HG02973 (cell line): ENCODE results near the gene ADAMTS13.
"Not testable (repeated sequence)": the region's sequence is repeated elsewhere in the genome, so short reads cannot be mapped to it uniquely, and the experiment has no call there.

ENCODE experiments used
- ATAC-seq: cut with Tn5 transposase; IDR thresholded peaks from one replicate; pipeline ENCODE4 v1.9.1; 2021; ENCODE audit warnings: moderate library complexity; ENCODE audit not compliant: unreplicated experiment

The ADAMTS13 gene

GRCh38 chr9:133423216-133423615 is 1.0 kb downstream of the ADAMTS13 start:
- no peak for ATAC-seq

DNA sequence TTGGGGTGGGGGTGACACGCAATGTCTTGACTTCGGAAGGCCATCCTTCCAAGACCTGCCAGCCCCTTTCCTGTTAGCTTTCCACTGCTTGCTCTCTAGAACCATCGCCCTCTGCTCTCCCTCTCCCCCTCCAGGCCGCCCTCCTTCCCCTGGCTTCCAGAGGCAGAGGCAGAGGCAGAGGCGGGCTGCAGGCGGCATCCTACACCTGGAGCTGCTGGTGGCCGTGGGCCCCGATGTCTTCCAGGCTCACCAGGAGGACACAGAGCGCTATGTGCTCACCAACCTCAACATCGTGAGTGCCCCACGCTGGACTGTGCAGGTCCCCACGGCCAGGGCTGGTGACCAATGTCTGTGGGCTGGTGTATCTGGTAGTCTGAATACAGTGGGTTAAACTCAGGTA is 2.0 kb downstream of the ADAMTS13 start:
- ATAC-seq: no peak

GRCh38 chr9:133425049-133425632 is 3.0 kb downstream of the ADAMTS13 start:
- no peak for ATAC-seq

DNA sequence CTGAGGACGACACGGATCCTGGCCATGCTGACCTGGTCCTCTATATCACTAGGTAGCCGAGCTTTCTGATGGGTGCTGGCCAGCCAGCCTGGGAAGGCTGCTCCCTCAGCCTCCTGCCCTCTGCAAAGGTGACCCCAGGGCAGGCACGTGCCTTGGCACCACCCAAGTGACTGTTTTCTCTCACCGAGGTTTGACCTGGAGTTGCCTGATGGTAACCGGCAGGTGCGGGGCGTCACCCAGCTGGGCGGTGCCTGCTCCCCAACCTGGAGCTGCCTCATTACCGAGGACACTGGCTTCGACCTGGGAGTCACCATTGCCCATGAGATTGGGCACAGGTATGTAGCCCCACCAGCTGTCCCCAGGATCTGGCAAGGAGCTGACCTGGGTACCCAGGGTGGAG is 3.8 kb downstream of the ADAMTS13 start:
- ATAC-seq: no peak

DNA sequence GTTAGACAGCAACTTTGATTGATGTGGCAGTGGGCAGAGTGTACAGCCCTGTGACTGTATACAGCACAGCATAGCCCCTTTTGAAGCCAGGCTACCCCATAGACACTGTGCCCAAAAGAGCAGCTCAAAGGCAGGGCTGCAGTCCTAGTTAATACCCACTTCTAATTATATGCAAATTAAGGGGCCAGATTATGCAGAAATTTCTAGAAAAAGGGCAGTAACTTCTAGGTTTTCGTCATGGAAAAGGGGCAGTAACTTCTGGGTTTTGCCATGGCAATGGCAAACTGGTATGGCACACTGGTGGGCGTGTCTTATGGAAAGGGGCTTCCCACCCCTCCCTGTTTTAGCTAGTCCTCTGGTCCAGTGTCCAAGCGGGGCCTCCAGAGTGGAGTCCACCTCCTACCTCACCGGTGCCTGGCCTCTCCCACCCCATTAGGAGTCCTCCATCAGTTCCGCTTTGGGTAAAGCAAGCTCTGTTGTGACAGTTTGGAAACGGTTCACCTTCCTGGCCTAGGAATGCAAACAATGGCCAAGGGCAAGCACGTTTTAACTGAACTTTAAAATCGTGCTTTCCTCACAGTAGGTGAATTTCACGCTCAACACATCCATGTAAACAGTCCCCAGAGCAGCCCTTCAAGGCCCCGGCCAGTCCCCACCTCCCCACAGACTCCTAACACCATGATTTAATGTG is 5.6 kb downstream of the ADAMTS13 start:
- ATAC-seq: no peak

- no peak for ATAC-seq
These were observed 6.5 kb downstream of the ADAMTS13 start for GRCh38 chr9:133428617-133429101.

DNA sequence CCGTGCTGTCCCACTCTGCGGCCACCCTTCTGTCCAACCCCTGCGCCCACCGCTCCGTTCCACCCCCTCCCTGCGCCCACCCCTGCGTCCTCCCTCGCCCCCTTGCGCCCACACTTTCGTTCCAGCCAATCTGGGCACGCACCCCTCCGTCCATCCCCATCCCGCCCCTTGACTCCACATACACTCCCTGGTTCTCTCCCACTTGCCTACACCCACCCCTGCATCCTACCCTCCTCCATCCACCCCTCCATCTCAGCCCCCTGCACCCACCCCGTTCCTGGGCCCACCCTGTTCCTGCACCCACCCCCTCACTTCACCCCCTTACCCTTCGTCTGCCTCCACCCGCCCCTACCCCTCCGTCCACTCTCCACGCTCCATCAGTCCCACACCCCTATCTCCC is 7.0 kb downstream of the ADAMTS13 start:
- ATAC-seq: no peak

- no peak for ATAC-seq
These were observed 7.5 kb downstream of the ADAMTS13 start for GRCh38 chr9:133429641-133430161.

DNA sequence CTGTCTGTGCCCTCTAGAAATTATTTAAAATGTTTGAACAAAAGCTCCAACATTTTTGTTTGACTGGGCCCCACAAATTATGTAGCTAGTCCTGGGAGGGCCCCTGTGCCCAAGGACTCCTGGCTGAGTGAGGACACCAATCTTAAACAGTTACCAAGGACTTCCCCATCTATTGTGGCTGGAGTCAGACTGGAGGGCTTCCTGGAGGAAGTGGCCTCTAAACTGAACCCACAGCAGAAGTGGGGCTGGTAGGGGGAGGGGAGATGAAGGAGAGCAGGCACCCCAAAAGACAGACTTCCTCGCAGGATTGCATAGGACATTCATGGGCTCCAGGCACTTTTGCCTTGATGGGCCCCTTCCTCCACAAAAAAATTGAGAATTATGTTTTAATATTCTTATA is 8.1 kb downstream of the ADAMTS13 start:
- ATAC-seq: no peak

GRCh38 chr9:133433351-133433843 is 11.2 kb downstream of the ADAMTS13 start:
- no peak for ATAC-seq

DNA sequence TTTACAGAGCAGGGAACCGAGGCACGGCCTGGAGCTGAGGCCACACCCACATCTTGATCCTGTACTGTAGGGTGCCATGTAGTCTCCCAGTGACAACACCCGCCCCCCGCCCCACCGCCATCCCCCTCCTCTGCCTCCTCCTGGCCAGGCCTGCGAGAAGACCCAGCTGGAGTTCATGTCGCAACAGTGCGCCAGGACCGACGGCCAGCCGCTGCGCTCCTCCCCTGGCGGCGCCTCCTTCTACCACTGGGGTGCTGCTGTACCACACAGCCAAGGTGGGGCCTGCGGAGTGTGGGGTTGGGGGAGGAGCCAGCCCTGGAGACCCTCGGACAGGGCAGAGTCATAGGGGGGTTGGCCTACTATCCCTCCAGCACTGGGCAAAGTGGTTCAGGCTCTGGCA is 14.5 kb downstream of the ADAMTS13 start:
- ATAC-seq: no peak

- ATAC-seq: no peak
These were observed 15.8 kb downstream of the ADAMTS13 start for GRCh38 chr9:133437753-133438531.

DNA sequence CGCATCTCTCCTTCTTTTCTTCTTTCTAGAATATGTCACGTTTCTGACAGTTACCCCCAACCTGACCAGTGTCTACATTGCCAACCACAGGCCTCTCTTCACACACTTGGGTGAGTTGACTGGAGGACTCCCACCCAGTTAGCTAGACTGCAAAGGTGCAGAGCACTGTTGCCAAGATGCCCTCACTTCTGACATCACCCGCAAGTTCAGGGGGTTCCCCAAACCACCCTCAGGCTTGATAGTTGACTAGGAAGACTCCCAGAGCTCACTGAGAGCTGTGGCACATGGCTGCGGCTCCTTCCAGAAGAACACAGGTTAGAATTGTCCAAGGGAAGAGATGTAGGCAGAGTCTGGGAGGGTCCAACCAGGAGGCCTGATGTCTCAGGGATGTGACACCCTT is 17.2 kb downstream of the ADAMTS13 start:
- no peak for ATAC-seq

DNA sequence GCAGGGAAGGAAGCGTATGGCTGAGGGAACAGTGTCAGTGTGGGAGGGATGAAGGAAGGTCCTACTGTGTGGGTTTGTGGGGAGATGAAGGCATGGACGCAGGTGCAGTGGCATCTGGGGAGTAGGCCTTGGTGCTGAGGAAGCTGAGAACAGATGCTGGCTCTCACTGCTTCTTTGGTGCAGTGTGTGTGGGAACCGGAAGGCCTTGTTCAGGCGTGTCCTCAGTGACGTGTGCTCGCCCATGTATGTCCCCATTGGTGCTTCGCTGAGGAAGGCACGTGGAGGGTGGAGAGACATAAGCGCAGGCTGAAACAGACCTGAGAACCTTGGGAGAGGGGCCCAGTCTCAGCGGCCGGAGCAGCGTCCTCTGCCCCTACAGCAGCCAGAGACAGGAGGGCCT is 18.7 kb downstream of the ADAMTS13 start:
- no peak for ATAC-seq

DNA sequence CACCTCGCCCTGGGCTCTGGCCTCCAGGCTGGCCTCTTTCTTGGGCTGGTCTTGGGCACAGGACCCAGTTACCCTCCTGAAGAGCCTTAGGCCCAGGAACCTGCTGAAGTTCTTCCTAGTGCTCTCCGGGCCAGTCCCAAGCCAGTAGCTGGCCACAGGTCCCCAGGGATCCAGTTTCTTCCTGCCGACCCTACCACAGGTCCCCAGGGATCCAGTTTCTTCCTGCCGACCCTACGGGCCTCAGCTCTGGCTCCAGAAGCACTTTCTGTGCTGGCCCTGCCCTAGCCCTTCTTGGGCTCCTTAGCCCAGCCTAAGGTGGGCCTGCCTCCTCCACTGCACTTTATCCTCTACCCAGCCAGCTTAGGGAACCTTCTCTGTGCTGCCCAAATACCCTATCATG is 19.4 kb downstream of the ADAMTS13 start:
- ATAC-seq: no peak

GRCh38 chr9:133443248-133443647 is 21.1 kb downstream of the ADAMTS13 start:
- no peak for ATAC-seq

GRCh38 chr9:133443982-133444381 is 21.8 kb downstream of the ADAMTS13 start:
- ATAC-seq: no peak

DNA sequence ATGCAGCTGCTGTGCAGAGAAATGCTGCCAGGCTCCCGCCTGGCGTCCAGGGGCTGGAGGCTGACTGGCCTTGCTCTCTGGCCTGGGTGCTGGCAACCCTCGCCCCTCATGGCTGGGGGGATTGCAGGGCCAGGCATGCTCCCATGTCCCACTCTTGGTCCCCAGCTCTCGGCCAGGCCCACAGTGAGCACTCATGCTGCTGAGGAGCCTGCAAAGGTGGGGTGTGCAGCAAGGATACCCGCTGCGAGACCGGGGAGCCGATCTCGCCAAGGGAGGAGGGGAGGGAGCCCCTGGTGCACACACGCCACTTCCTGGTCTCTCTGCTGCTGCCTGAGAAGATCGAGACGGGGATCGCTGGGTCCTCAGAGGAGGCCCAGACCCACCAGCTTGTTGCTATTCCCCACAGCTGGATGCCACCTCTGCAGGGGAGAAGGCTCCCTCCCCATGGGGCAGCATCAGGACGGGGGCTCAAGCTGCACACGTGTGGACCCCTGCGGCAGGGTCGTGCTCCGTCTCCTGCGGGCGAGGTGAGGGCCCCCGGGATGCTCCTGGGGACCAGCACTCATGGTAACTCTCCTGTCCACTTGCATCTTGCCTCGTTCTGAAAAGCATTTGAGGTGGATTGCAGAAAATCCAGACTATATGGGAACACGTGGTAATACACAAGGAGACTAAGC is 23.3 kb downstream of the ADAMTS13 start:
- no peak for ATAC-seq

- ATAC-seq: no peak
These were observed 26.4 kb downstream of the ADAMTS13 start for GRCh38 chr9:133448487-133448972.

DNA sequence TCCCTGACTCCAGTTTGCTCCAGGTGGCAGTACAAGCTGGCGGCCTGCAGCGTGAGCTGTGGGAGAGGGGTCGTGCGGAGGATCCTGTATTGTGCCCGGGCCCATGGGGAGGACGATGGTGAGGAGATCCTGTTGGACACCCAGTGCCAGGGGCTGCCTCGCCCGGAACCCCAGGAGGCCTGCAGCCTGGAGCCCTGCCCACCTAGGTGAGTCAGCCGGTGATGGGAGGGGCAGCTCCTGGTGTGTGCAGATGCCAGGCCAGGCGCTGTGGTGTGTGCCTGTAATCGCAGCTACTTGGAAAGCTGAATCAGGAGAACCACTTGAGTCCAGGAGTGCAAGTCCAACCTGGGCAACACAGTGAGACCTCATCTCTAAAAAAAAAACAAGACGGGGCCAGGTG is 27.6 kb downstream of the ADAMTS13 start:
- no peak for ATAC-seq

- not testable (repeated sequence) for ATAC-seq
These were observed 29.7 kb downstream of the ADAMTS13 start for GRCh38 chr9:133451865-133452264.
